HG03439 (cell line): ENCODE measurements around the gene SLC39A5.
A peak's percentile ranks its signal among the peaks of the same experiment; 100 is the strongest.

Experiments used
- ATAC-seq: cut with Tn5 transposase; IDR thresholded peaks from one replicate; pipeline ENCODE4 v1.9.1; 2021; ENCODE audit warnings: mild to moderate bottlenecking, moderate library complexity; ENCODE audit not compliant: unreplicated experiment

Gene SLC39A5

GRCh38 chr12:56213878-56214277 lies 16.0 kb upstream of the SLC39A5 start:
- no peak for ATAC-seq

DNA sequence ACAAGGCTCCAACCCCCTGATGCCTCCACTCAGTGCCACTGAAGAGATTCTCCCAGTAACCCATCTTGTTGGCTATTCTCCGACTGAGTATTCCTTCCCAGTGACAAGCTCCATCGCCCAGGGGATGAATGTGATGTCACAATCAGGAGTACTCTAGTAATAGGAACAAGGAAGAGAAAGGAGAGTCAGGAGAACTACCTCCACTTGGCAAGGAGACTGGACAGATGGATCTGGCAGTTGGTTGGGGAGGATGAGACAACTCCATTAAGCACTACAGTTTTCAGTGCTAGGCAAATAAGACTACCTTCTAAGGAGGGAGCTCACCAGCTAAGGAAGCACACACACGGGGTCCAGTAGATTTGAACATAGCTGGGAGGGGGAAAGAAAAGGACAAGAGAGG lies 13.4 kb upstream of the SLC39A5 start:
- no peak for ATAC-seq

GRCh38 chr12:56219840-56220239 lies 10.0 kb upstream of the SLC39A5 start:
- ATAC-seq, result no peak

DNA sequence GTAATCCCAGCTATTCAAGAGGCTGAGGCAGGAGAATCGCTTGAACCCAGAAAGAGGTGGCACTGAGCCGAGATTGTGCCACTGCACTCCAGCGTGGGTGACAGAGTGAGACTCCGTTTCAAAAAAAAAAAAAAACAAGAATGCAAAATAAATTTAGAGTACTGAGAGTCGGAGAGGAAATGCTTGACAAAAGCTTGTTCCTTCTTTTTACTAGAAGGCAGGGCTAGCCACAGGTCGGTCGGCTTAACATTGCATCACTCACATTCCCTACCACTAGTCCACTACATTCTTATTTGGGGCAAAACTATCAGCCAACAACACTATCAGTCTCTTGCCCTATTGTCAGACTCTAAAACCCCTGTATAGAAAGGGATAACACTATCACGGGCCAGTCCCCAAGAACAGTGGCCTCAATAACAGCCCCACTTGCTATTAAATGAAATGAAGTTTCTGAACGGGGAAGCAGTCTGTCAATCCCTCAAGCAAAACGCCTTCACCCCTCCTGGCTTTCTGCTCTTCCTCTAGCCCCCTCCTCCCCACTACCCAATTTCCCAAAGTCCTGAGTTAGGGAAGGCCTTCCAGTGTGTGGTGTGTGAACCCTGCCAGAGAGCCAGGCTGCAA lies 9.1 kb upstream of the SLC39A5 start:
- ATAC-seq, result no peak

- ATAC-seq, result peak; percentile 23
These were observed 8.6 kb upstream of the SLC39A5 start for GRCh38 chr12:56221232-56221756.

- ATAC-seq, result peak; percentile 70
These were observed 7.9 kb upstream of the SLC39A5 start, which contains the start of gene RNF41 for GRCh38 chr12:56221757-56222530. TSS of gene RNF41 (minus strand) at chr12:56221922. CDS start at chr12:56214047, 7,875 bp downstream.

DNA sequence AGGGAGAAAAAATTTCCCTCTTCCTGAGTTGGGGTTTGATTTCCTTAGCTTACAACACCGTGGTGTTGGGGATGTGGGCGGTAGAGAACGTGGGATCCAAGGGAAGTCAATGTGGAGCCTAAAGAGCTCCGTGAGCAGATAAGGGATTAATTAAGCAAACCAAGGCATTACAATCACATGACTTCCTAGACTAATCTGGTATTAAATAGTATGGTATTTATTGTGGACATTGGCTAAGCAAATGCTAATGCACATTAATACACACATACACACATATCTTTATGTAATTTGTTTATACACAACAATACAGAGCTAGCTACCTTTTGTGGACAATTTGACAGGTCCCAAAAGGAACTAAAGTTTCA lies 7.3 kb upstream of the SLC39A5 start:
- no peak for ATAC-seq

- no peak for ATAC-seq
These were observed 6.2 kb upstream of the SLC39A5 start for GRCh38 chr12:56223571-56224101.

DNA sequence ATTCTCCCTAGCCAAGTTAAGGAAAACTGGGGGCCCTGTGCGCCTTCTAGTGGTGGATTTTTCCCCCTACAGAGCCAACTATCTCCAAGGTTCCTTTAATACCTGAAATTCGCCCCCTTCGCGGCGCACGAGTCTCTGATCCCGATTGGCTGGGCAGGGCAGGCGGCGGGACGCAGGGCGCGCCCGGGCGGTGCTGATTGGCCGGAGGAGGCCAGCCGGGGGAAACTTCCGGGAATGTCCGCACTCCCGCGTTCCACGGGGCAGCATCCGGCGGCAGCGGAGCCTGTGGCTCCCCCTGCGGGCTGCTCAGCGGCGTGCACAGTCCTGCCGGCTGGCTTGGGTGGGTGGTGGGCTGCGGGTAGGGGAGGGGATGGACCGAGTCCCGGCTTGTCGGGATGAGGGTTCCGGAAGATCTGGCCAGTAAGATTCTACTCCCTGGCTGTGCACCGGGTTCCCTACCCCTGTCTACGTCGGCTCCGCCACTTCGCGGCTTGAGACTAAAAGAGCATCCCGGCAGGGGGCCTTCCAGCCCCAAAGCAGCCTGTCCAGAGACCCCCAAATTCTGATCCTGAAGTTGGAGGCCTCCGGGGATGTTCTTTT lies 5.6 kb upstream of the SLC39A5 start, which contains the start of gene NABP2:
Gene NABP2 (plus strand): TSS at position 241 of the 600 bp plus-strand sequence. CDS start 515 bp downstream, outside the sequence.
- ATAC-seq, result peak; percentile 66

GRCh38 chr12:56224954-56225353 lies 4.9 kb upstream of the SLC39A5 start:
- no peak for ATAC-seq

- no peak for ATAC-seq
These were observed 769 bp upstream of the SLC39A5 start for GRCh38 chr12:56229082-56229481.

DNA sequence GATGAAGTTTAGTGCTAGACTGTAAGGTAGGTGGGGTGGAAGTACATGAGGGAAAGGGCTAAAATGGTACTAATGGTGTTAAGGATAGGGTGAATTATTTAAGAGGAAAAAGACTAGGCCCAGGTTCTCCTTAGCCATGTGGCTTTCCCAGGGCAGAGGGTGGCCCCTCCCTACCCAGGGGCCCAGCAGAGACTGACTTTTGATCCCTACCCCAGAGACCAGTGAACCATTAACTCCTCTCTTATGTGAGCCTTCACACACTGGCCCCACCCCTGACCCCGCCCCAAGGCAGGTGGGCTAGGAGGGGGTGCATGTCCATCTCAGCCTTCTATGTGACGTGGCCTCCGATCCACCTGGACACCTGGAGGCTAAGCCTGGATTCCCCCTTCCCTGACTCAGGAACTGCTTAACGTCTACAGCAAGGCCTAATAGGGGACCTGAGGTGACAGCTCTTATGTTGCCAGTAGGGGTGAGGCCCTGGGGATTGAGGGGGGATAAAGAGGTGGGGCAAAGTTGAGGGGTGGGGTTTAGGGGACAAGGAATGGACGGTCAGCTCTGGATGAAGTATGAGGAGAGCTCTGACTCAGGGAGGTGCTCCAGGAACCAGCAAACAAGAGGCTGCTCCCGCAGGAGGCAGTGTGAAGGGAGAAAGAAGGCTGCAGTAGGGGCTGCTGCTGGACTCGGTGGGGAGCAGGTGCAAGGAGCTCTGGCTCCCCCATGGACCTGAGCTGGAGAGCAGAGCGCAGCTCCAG lies 757 bp downstream of the SLC39A5 start:
- ATAC-seq, result no peak

GRCh38 chr12:56231184-56231582 lies 1.3 kb downstream of the SLC39A5 start:
- no peak for ATAC-seq

GRCh38 chr12:56234746-56235436 lies 5.0 kb downstream of the SLC39A5 start:
- ATAC-seq, result no peak

GRCh38 chr12:56236091-56236490 lies 6.2 kb downstream of the SLC39A5 start:
- ATAC-seq, result no peak

- ATAC-seq, result no peak
These were observed 7.1 kb downstream of the SLC39A5 start for GRCh38 chr12:56236985-56237384.

DNA sequence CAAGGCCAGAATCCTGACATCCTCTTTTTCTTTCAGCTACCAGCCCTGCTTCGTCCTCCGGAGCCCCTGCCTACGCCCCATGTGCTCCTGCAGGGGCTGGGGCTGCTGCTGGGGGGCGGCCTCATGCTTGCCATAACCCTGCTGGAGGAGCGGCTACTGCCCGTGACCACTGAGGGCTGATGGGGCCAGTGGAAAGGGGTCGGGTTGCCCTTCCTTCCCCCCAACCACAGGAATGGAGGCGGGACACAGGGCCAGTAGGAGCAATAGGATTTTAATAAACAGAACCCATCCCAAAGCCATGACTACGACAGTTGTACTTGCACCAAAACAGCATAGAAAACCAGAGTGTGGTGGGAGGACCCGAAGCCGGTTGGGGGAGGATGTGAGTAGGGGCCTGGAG lies 7.7 kb downstream of the SLC39A5 start:
- ATAC-seq, result no peak

DNA sequence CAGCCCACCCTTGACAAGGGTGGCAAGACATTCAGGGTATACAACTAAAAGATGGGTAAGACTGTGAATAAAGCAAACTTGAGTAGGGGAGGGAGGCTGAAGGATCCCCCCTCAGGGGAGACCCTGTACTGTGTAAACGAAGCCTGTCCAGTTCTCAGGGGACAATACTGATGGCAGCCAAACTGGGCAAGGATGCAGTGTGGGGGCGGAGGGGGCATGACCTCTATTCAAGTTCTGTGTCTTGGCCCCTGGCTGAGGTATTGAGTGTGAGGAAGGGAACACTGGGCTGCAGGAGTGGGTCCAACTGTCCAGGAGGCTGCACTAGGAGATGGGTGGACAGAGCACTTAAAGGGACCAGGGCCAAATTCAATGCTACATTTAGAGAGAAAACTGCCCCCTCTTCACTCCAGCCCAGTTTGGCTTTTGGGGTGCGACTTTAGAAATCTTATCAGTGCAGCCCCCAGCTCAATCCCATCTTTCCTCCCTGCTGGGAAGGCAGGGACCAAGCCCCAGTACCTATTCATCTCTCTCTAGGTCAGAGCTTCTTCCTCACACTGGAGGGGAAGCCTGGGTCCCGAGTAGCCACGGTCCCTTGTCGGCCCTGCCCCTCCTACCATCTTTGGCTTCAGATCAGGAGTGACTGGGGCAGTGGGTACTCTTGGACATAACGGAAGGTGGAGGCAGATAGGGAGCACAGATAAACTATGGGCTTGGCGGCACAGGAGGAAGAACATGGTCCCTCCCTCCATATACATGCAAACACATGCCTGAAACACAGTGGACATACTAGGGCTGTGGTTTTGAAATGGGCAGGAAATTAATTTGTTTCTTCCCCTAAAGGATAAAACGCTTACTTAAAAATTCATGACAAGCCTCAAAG lies 11.8 kb downstream of the SLC39A5 start:
- no peak for ATAC-seq

DNA sequence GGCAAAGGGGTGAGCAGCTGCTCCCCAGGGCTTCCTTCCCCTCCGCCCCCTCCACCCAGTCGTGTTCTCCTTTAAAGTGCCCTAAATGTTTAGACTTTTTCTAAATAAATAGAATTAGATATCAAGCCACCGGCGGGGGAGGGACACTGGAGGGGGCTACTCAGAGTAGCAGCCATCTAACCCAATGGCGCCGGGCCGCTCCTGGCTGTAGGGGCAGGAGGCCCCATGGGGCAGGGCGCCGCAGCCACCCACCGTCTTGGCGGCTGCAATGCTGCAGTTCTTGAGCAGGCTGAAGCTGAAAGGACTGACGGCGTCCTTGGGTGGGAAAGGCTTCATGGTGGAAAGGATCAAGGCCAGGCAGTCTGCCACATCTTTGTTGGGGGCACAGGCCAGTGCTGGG lies 13.1 kb downstream of the SLC39A5 start:
- ATAC-seq, result no peak
